H1 (cell line): ENCODE measurements around the gene ENPP6. TPM values are rescaled to one million over a fixed set of nuclear protein-coding genes. Genes with fewer than 3 reads are reported as not detected.

Experiments used
- CTCF ChIA-PET: fragments of 300-600 bp; sonication (Branson Sonifier 250); formaldehyde crosslinking; loops from one replicate; lab custom pipeline; 2021; ENCODE audit not compliant: partially characterized antibody; lab: Charles Lee
- POLR2A ChIA-PET: fragments of 300-600 bp; sonication (Branson Sonifier 250); formaldehyde crosslinking; loops from one replicate; lab custom pipeline; 2021; ENCODE audit warnings: inconsistent platforms; ENCODE audit not compliant: partially characterized antibody; lab: Charles Lee
- DNase-seq, 2 experiments: peaks; one replicate each; pipeline versions ENCODE4 v3.0.0 to v3.0.0-alpha.2; 2010 to 2022; ENCODE audit warnings: low spot score in 2 of 2, low read depth in 1 of 2, mixed read lengths in 1 of 2
- FAIRE-seq: peaks from 2 replicates; lab custom pipeline; 2011; peaks lifted over from hg19 to GRCh38; lab: Jason Lieb, UNC
- H2AFZ ChIP-seq: 2 replicates; pipeline ENCODE4 v1.8.1; 2012; ENCODE audit warnings: low read length, inconsistent platforms
- H2AK5ac ChIP-seq: 2 replicates; pipeline ENCODE4 v1.6.1; 2013; ENCODE audit warnings: low read depth, low read length
- H2BK120ac ChIP-seq: replicated peaks from 2 replicates; pipeline ENCODE3; 2013; ENCODE audit warnings: low read depth, low read length, inconsistent platforms
- H2BK12ac ChIP-seq: 2 replicates; pipeline ENCODE4 v1.6.1; 2013; ENCODE audit warnings: low read depth, low read length
- H2BK15ac ChIP-seq: 2 replicates; pipeline ENCODE4 v1.6.1; 2013; ENCODE audit warnings: low read length
- H2BK20ac ChIP-seq: 2 replicates; pipeline ENCODE4 v1.6.1; 2013; ENCODE audit warnings: low read length
- H2BK5ac ChIP-seq: 2 replicates; pipeline ENCODE4 v1.6.1; 2013; ENCODE audit warnings: low read depth, low read length
- H3K14ac ChIP-seq: 2 replicates; pipeline ENCODE4 v1.6.1; 2013; ENCODE audit warnings: inconsistent platforms; ENCODE audit not compliant: insufficient read length
- H3K18ac ChIP-seq: 2 replicates; pipeline ENCODE4 v1.6.1; 2013; ENCODE audit warnings: low read length; ENCODE audit errors: extremely low read depth
- H3K23ac ChIP-seq: 2 replicates; pipeline ENCODE4 v1.6.1; 2013; ENCODE audit warnings: inconsistent platforms; ENCODE audit not compliant: insufficient read length
- H3K23me2 ChIP-seq: 2 replicates; pipeline ENCODE4 v1.6.1; 2013; ENCODE audit warnings: low read depth, low read length
- H3K27ac ChIP-seq: 2 replicates; pipeline ENCODE4 v1.6.1; 2011; ENCODE audit warnings: low read depth, low read length, inconsistent platforms
- H3K27me3 ChIP-seq, 4 experiments: replicated peaks in 1 of 4; 1 replicate in 1 of 4; 2 replicates in 3 of 4; pipeline versions ENCODE4 v1.6.1 to v1.8.1; 2011 to 2013; ENCODE audit warnings: low read length in 3 of 4, mild to moderate bottlenecking in 3 of 4, inconsistent platforms in 2 of 4, mixed read lengths in 2 of 4, moderate library complexity in 1 of 4; ENCODE audit not compliant: control insufficient read depth in 3 of 4, insufficient read depth in 3 of 4; ENCODE audit errors: extremely low read depth in 1 of 4
- H3K36me3 ChIP-seq, 4 experiments: 2 replicates each; pipeline versions ENCODE4 v1.6.1 to v1.8.1; 2011 to 2013; ENCODE audit warnings: mild to moderate bottlenecking in 4 of 4, low read length in 3 of 4, moderate library complexity in 2 of 4, control low read depth in 1 of 4, inconsistent platforms in 1 of 4; ENCODE audit not compliant: insufficient read depth in 4 of 4, control insufficient read depth in 2 of 4
- H3K4ac ChIP-seq: replicated peaks from 2 replicates; pipeline ENCODE3; 2013; ENCODE audit warnings: low read length, low read depth, mixed read lengths, inconsistent platforms; ENCODE audit not compliant: insufficient read length
- H3K4me1 ChIP-seq, 4 experiments: replicated peaks in 1 of 4; 1 replicate in 1 of 4; 2 replicates in 3 of 4; pipeline versions ENCODE4 v1.6.1 to v1.8.1; 2011 to 2013; ENCODE audit warnings: low read length in 3 of 4, inconsistent platforms in 2 of 4, mixed read lengths in 1 of 4; ENCODE audit not compliant: insufficient read depth in 4 of 4, control insufficient read depth in 3 of 4
- H3K4me2 ChIP-seq, 2 experiments: 2 replicates each; pipeline versions ENCODE4 v1.6.1 to v1.8.1; 2011 to 2013; ENCODE audit warnings: low read depth in 2 of 2, low read length in 2 of 2, control low read depth in 1 of 2, inconsistent platforms in 1 of 2, mild to moderate bottlenecking in 1 of 2; ENCODE audit not compliant: insufficient read depth in 1 of 2
- H3K4me3 ChIP-seq, 4 experiments: fragments of 200-600, 300-600 bp in 1 of 4; sonication (generic), shearing (Covaris generic), sonication (Bioruptor Twin) in 1 of 4; 2 replicates each; pipeline versions ENCODE4 v1.5.1 to v1.8.1; 2011 to 2016; ENCODE audit warnings: low read length in 4 of 4, low read depth in 3 of 4, control low read depth in 2 of 4, inconsistent platforms in 2 of 4, mild to moderate bottlenecking in 2 of 4, mixed read lengths in 1 of 4, moderate library complexity in 1 of 4; ENCODE audit not compliant: insufficient read depth in 2 of 4; ENCODE audit errors: extremely low read depth in 1 of 4
- H3K56ac ChIP-seq: replicated peaks from 2 replicates; pipeline ENCODE3; 2013; ENCODE audit warnings: low read depth, mild to moderate bottlenecking, mixed read lengths, low read length, inconsistent platforms; ENCODE audit not compliant: insufficient read length
- H3K79me1 ChIP-seq: 2 replicates; pipeline ENCODE4 v1.6.1; 2013; ENCODE audit warnings: low read depth, low read length, control low read depth
- H3K79me2 ChIP-seq, 2 experiments: 2 replicates each; pipeline versions ENCODE4 v1.6.1 to v1.8.1; 2012 to 2013; ENCODE audit warnings: low read length in 2 of 2, mild to moderate bottlenecking in 2 of 2, inconsistent platforms in 1 of 2; ENCODE audit not compliant: insufficient read depth in 2 of 2, control insufficient read depth in 1 of 2
- H3K9ac ChIP-seq, 4 experiments: replicated peaks in 1 of 4; 1 replicate in 1 of 4; 2 replicates in 3 of 4; pipeline versions ENCODE4 v1.6.1 to v1.8.1; 2011 to 2013; ENCODE audit warnings: low read depth in 3 of 4, low read length in 3 of 4, control low read depth in 2 of 4, mild to moderate bottlenecking in 2 of 4, moderate library complexity in 2 of 4, inconsistent platforms in 1 of 4; ENCODE audit errors: extremely low read depth in 1 of 4
- H3K9me3 ChIP-seq, 2 experiments: 2 replicates each; pipeline versions ENCODE4 v1.6.1 to v1.8.1; 2012 to 2013; ENCODE audit warnings: mild to moderate bottlenecking in 2 of 2, moderate library complexity in 2 of 2, control low read depth in 1 of 2, inconsistent platforms in 1 of 2, low read depth in 1 of 2, low read length in 1 of 2, mixed read lengths in 1 of 2; ENCODE audit not compliant: insufficient read depth in 2 of 2
- H4K20me1 ChIP-seq, 2 experiments: replicated peaks in 1 of 2; 2 replicates each; pipeline versions ENCODE3 to v1.8.1; 2011 to 2013; ENCODE audit warnings: inconsistent platforms in 2 of 2, low read length in 2 of 2, mild to moderate bottlenecking in 1 of 2; ENCODE audit not compliant: insufficient read depth in 2 of 2, control insufficient read depth in 1 of 2
- H4K5ac ChIP-seq: 2 replicates; pipeline ENCODE4 v1.6.1; 2013; ENCODE audit warnings: low read length, low read depth, mixed read lengths, inconsistent platforms; ENCODE audit not compliant: insufficient read length
- H4K8ac ChIP-seq: 2 replicates; pipeline ENCODE4 v1.8.0; 2013; ENCODE audit warnings: mild to moderate bottlenecking, moderate library complexity, low read length, inconsistent platforms; ENCODE audit not compliant: insufficient read depth; ENCODE audit errors: extremely low read depth
- H4K91ac ChIP-seq: replicated peaks from 2 replicates; pipeline ENCODE3; 2013; ENCODE audit warnings: low read length, mixed read lengths, inconsistent platforms; ENCODE audit not compliant: insufficient read length
- ASH2L ChIP-seq: fragments of 200-600, 300-600 bp; sonication (generic); IDR thresholded peaks from one replicate; pipeline ENCODE4 v1.7.1; 2017; ENCODE audit warnings: low read length
- BACH1 ChIP-seq: IDR thresholded peaks from 2 replicates; pipeline ENCODE4 v1.6.1; 2012; ENCODE audit warnings: low read length, improper control_type of control experiment
- HDAC6 ChIP-seq: IDR thresholded peaks from one replicate; pipeline ENCODE4 v1.7.1; 2012; ENCODE audit warnings: low read depth, mild to moderate bottlenecking, inconsistent platforms, low read length, moderate library complexity
- KDM4A ChIP-seq: IDR thresholded peaks from one replicate; pipeline ENCODE4 v1.7.1; 2012; ENCODE audit warnings: low read depth, mild to moderate bottlenecking, moderate library complexity, low read length, inconsistent platforms; ENCODE audit not compliant: severe bottlenecking
- KDM5A ChIP-seq: fragments of 200-600 bp; IDR thresholded peaks from 2 replicates; pipeline ENCODE4 v1.7.1; 2012; ENCODE audit warnings: mild to moderate bottlenecking, low read length, inconsistent platforms, mixed read lengths
- NRF1 ChIP-seq: IDR thresholded peaks from 2 replicates; pipeline ENCODE4 v1.6.1; 2011; ENCODE audit warnings: mild to moderate bottlenecking, low read depth, low read length, improper control_type of control experiment
- POU5F1 ChIP-seq: IDR thresholded peaks from 2 replicates; pipeline ENCODE4 v1.6.1; 2011; ENCODE audit warnings: low read depth, mild to moderate bottlenecking, low read length, moderate library complexity
- SP4 ChIP-seq: IDR thresholded peaks from 2 replicates; pipeline ENCODE4 v1.6.1; 2012; ENCODE audit warnings: low read length, inconsistent platforms
- TAF1 ChIP-seq: IDR thresholded peaks from 2 replicates; pipeline ENCODE4 v1.6.1; 2011; ENCODE audit warnings: mild to moderate bottlenecking, low read depth, low read length
- TEAD4 ChIP-seq: IDR thresholded peaks from 2 replicates; pipeline ENCODE4 v1.6.1; 2012; ENCODE audit warnings: low read depth, low read length, inconsistent platforms, mixed read lengths
- WGBS, 2 experiments: shearing (Covaris generic) in 1 of 2; methylation state at CpG; one replicate each; pipeline versions ENCODE4 v1.1.6 to v1.1.7; 2013 to 2015; ENCODE audit warnings: low lambda C conversion rate in 2 of 2, mixed read lengths in 2 of 2, inconsistent platforms in 1 of 2, low coverage in 1 of 2, missing lambda C conversion rate in 1 of 2; ENCODE audit not compliant: insufficient replicate concordance in 2 of 2, insufficient coverage in 1 of 2, insufficient read length in 1 of 2; ENCODE audit errors: extremely low coverage in 1 of 2, missing lambda C conversion rate in 1 of 2; 5-methylcytosine and 5-hydroxymethylcytosine counted together
- polyA plus RNA-seq, 7 experiments: library from polyadenylated mRNA; depleted of rRNA in 3 of 7; stranded (reverse) in 5 of 7; unstranded in 2 of 7; fragments of >200 nt in 5 of 7; fragments of 200-250 nt in 2 of 7; gene quantifications; 1 replicate in 5 of 7; 2 replicates in 1 of 7; 4 replicates in 1 of 7; pipeline versions ENCODE4 v1.2.1 to v1.2.3, GENCODE V29; 2011 to 2013; ENCODE audit warnings: missing spikeins in 2 of 7, mixed read lengths in 2 of 7
- total RNA-seq: library from RNA; stranded (reverse); fragmentation: NEBNext Ultra II Directional; extraction: Animal tissue kit (Norgen Biotek cat#: 25700); gene quantifications from 2 replicates; pipeline ENCODE4 v1.2.1, GENCODE V29; 2021
- TF ChIP-seq, protein P1 (sequence below): IDR thresholded peaks from 2 replicates; pipeline ENCODE4 v1.6.1; 2012; ENCODE audit warnings: inconsistent platforms

Gene ENPP6
- total and polyA plus RNA-seq, 2 of the 8 experiments (the other 6 are each of a cell fraction or from before 2014, with no cell fraction given) = 0.11 to 0.20 TPM

- Histone ChIP-seq H2BK120ac (no peak overlapping the region), H3K9ac (no peak overlapping the region), H3K27me3 (no peaks in the 10 kb centered on the region; a peak in 1 of 7 replicates), H4K91ac (no peak overlapping the region), H3K14ac (no peak overlapping the region), H2BK12ac (no peak overlapping the region), H3K36me3 (no peaks in the 10 kb centered on the region), H2BK15ac (no peak overlapping the region), H2BK5ac (no peak overlapping the region), H4K20me1 (no peaks in the 10 kb centered on the region), H3K23me2 (no peaks in the 10 kb centered on the region; the same call in 1 of the 2 replicates), H3K23ac (no peak overlapping the region), H3K79me2 (no peaks in the 10 kb centered on the region), H3K18ac (no peak overlapping the region), H4K5ac (no peak overlapping the region), H3K4me2 (no peak overlapping the region), H3K4me3 (no peak overlapping the region), H4K8ac (no peak overlapping the region), H2AFZ (no peak overlapping the region), H3K4me1 (no peaks in the 10 kb centered on the region), H3K27ac (no peak overlapping the region), H3K4ac (no peak overlapping the region), H3K56ac (no peak overlapping the region), H3K79me1 (no peaks in the 10 kb centered on the region), H2AK5ac (no peak overlapping the region), H3K9me3 (no peaks in the 10 kb centered on the region), H2BK20ac (no peak overlapping the region)
- TF ChIP-seq KDM4A (no peak), TEAD4 (no peak), HDAC6 (no peak), ASH2L (no peak), NRF1 (no peak), TAF1 (no peak), SP4 (no peak), POU5F1 (no peak), KDM5A (no peak), BACH1 (no peak)
- TF ChIP-seq, protein P1, sequence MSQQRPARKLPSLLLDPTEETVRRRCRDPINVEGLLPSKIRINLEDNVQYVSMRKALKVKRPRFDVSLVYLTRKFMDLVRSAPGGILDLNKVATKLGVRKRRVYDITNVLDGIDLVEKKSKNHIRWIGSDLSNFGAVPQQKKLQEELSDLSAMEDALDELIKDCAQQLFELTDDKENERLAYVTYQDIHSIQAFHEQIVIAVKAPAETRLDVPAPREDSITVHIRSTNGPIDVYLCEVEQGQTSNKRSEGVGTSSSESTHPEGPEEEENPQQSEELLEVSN = no peak
- WGBS, 2 experiments = 71% methylated on average over 1 of the region's 1 CpG; no CpG with 5 or more reads in 1 of the 2 experiments
- ChIA-PET POLR2A (no interaction called here), CTCF (interaction anchor here (0.6 to 1.5 kb wide), 3 partner anchors 11 to 397 kb away, joined by 3 read pairs; no protein-coding TSS in a partner anchor)
- DNase-seq = no peak
- FAIRE-seq = no peak
These were observed 14.5 kb upstream of the ENPP6 start for GRCh38 chr4:184232202-184232601.
